GM12874 (cell line): ENCODE measurements around the gene GPX7.

Source experiments
- TF ChIP-seq, protein P1 (sequence below): IDR thresholded peaks from 2 replicates; pipeline ENCODE4 v1.5.1; 2011; ENCODE audit warnings: low read depth, mild to moderate bottlenecking, control low read depth, low read length, moderate library complexity; ENCODE audit not compliant: insufficient read depth

GPX7 gene

DNA sequence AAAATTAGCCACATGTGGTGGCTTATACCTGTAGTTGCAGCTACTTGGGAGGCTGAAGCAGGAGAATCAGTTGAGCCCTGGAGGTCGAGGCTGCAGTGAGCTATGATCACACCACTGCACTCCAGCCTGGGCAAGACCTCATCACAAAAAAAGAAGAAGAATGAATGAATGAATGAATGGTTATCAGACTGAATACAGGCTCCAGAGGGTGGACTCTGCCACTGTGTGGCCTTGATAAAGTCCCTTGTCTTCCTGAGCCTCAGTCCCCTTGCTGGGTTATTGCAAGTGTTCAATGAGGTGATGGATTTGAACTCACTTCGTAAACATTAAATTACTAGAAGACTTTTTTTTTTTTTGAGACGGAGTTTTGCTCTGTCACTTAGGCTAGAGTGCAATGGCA is 55.5 kb downstream of the GPX7 start:
- TF ChIP-seq, protein P1, sequence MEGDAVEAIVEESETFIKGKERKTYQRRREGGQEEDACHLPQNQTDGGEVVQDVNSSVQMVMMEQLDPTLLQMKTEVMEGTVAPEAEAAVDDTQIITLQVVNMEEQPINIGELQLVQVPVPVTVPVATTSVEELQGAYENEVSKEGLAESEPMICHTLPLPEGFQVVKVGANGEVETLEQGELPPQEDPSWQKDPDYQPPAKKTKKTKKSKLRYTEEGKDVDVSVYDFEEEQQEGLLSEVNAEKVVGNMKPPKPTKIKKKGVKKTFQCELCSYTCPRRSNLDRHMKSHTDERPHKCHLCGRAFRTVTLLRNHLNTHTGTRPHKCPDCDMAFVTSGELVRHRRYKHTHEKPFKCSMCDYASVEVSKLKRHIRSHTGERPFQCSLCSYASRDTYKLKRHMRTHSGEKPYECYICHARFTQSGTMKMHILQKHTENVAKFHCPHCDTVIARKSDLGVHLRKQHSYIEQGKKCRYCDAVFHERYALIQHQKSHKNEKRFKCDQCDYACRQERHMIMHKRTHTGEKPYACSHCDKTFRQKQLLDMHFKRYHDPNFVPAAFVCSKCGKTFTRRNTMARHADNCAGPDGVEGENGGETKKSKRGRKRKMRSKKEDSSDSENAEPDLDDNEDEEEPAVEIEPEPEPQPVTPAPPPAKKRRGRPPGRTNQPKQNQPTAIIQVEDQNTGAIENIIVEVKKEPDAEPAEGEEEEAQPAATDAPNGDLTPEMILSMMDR = no peak
